Naive B cell (primary cell): ENCODE data around the gene ITPA. TPM values are rescaled to one million over a fixed set of nuclear protein-coding genes. Genes with fewer than 3 reads are reported as not detected.

ENCODE experiments used
- ATAC-seq, 2 donors: fragments of 150-1000 bp; cut with Tn5 transposase; 2 replicates each; pipeline ENCODE4 v1.10.0; 2021; ENCODE audit warnings: low read depth in 2 of 2, mild to moderate bottlenecking in 2 of 2, moderate library complexity in 2 of 2
- DNase-seq: peaks from one replicate; pipeline ENCODE4 v3.0.0; 2022
- H3K27ac Mint-ChIP-seq, 6 donors: one replicate each; pipeline ENCODE4 v1.8.0; 2020 to 2022; ENCODE audit warnings: mild to moderate bottlenecking in 6 of 6, mixed read lengths in 6 of 6, moderate library complexity in 5 of 6, inconsistent platforms in 2 of 6
- H3K27me3 Mint-ChIP-seq, 3 donors: one replicate each; pipeline ENCODE4 v1.8.0; 2021 to 2022; ENCODE audit warnings: mixed read lengths in 3 of 3, mild to moderate bottlenecking in 1 of 3
- H3K36me3 Mint-ChIP-seq, 2 donors: one replicate each; pipeline ENCODE4 v1.8.0; 2020 to 2022; ENCODE audit warnings: mixed read lengths in 2 of 2, inconsistent platforms in 1 of 2, mild to moderate bottlenecking in 1 of 2
- H3K4me1 Mint-ChIP-seq, 3 donors: one replicate each; pipeline ENCODE4 v1.8.0; 2020 to 2022; ENCODE audit warnings: mixed read lengths in 3 of 3, inconsistent platforms in 1 of 3, mild to moderate bottlenecking in 1 of 3, moderate library complexity in 1 of 3
- H3K4me3 Mint-ChIP-seq, 8 donors: one replicate each; pipeline ENCODE4 v1.8.0; 2020 to 2022; ENCODE audit warnings: mild to moderate bottlenecking in 8 of 8, mixed read lengths in 8 of 8, moderate library complexity in 8 of 8, inconsistent platforms in 2 of 8
- H3K9me3 Mint-ChIP-seq, 7 donors: one replicate each; pipeline ENCODE4 v1.8.0; 2020 to 2022; ENCODE audit warnings: mixed read lengths in 7 of 7, mild to moderate bottlenecking in 5 of 7, inconsistent platforms in 2 of 7, moderate library complexity in 1 of 7
- polyA plus RNA-seq, 6 donors: library from polyadenylated mRNA; unstranded; fragments of 300-500 nt; fragmentation: Illumina TruSeq; gene quantifications; one replicate each; pipeline ENCODE4 v1.2.3, GENCODE V29; 2021; ENCODE audit warnings: low read depth in 6 of 6

The ITPA gene
- polyA plus RNA-seq, 6 donors from 2014 or later, result 49.1 to 89.5 (median 75.0) TPM

DNA sequence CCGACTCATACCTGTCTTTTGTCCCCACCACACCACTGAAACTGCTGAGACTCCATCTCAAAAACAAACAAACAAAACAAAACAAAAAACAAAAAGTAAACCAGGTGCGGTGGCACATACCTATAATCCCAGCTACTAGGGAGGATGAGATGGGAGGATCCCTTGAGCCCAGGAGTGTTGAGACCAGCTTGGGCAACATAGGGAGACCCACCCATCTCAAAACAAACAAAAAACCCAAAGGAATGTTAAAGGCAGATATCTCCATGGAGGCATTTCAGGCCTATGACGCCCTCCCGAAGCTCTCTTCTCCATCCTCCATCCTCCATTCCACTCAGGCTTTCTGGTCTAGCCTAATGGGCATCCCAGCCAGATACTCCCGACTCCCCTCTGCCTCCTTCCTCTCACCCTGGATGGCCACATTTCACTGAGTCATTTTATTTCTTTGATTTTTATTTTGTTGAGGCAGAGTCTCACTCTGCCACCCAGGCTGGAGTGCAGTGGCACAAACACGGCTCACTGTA, 32.9 kb downstream of the ITPA start:
- H3K36me3 Mint-ChIP-seq, result no peaks in the 10 kb centered on the region
- H3K27ac Mint-ChIP-seq, result peak overlapping the region in 2 of 6 donors; percentile 44 to 69
- peak overlapping the region in 4 of 8 donors; percentile 2 to 40 (median 20) for H3K4me3 Mint-ChIP-seq
- H3K9me3 Mint-ChIP-seq, result no peaks in the 10 kb centered on the region
- ATAC-seq, result no peak
- peaks cover 14 to 21% (median 15%) of the 10 kb centered on the region in 3 donors for H3K4me1 Mint-ChIP-seq
- no peak for DNase-seq
- peaks cover 37 to 65% (median 61%) of the 10 kb centered on the region in 3 donors for H3K27me3 Mint-ChIP-seq

DNA sequence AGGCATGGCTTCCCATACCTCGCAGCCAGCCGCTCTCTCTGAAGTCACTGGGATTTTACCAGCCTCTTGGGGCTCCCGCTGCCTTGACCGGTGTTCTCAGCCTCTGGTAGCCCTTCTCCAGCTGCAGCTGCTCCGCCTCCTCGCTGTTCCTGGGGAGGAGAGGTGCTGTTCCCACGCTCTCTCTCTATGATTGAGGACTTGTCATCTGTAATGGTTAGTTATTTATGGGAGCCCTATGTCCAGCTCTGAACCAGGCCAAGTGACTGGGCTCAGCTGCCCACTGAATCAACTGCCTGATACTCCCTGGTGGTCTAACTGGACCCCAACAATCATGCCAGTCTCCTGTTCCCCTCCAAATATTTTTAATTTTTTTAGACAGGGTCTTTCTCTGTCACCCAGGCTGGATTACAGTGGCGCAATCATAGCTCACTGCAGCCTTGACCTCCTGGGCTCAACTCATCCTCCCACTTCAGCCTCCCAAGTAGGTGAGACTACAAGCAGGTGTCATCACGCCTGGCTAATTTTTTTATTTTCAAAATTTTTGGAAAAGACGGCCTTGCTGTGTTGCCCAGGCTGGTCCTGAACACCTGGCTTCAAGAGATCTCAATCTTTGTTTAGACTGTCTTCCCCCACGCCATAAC, 34.5 kb downstream of the ITPA start:
- H3K9me3 Mint-ChIP-seq, result no peaks in the 10 kb centered on the region
- ATAC-seq (no peak), DNase-seq (no peak)
- peaks cover 37 to 70% (median 52%) of the 10 kb centered on the region in 3 donors for H3K27me3 Mint-ChIP-seq
- H3K4me1 Mint-ChIP-seq, result peaks cover 13 to 18% (median 14%) of the 10 kb centered on the region in 3 donors
- peak overlapping the region in 1 of 8 donors; percentile 10 for H3K4me3 Mint-ChIP-seq
- H3K36me3 Mint-ChIP-seq, result no peaks in the 10 kb centered on the region
- H3K27ac Mint-ChIP-seq, result peak overlapping the region in 2 of 6 donors; percentile 57 to 71

DNA sequence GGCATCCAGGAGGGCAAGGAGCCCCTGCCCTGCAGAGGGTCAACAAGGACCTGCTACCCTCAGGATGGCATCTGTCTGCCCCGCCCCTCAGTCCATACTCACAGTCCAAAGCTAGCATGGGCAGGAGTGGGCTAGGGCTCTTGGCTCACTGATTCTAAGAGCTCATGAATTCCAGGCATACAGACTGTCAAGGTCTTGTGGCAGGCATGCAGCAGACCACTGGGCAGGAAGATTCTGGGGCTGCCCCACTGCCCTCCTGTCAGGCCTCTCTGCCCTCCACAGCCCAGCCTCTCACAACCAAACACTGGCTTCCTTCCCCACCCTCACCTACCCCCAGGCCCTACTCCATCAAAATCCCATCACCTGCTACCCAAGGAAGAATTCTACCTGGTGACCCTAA, 35.3 kb downstream of the ITPA start:
- H3K4me1 Mint-ChIP-seq, result peaks cover 12 to 18% (median 12%) of the 10 kb centered on the region in 3 donors
- H3K9me3 Mint-ChIP-seq, result no peaks in the 10 kb centered on the region
- H3K27me3 Mint-ChIP-seq, result peaks cover 35 to 71% (median 49%) of the 10 kb centered on the region in 3 donors
- H3K36me3 Mint-ChIP-seq, result no peaks in the 10 kb centered on the region
- H3K4me3 Mint-ChIP-seq, result no peak overlapping the region
- no peak overlapping the region for H3K27ac Mint-ChIP-seq
- DNase-seq (no peak), ATAC-seq (no peak)

DNA sequence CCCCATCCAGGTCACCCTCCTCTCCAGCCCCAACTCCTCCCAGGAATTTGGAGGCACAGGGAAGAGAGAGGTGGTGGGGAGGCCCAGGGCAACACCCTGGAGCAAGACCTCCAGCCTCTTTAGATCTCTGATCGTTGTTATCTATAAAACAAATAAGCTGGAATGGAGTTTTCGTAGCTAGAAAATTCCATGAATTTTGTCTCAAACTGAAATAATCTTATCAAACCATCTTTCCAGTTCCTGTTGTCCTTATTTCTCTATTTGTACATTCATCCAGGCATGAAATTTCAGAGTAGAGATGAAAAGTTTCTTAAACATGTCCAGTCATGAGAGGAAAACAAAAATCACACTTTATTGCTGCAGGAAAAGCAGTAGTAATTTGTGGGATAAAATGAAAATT, 35.9 kb downstream of the ITPA start:
- Mint-ChIP-seq H3K4me1 (peaks cover 7 to 13% (median 8%) of the 10 kb centered on the region in 3 donors), H3K27me3 (peaks cover 35 to 71% (median 49%) of the 10 kb centered on the region in 3 donors), H3K4me3 (no peak overlapping the region), H3K27ac (peak overlapping the region in 1 of 6 donors; percentile 38), H3K9me3 (no peaks in the 10 kb centered on the region), H3K36me3 (no peaks in the 10 kb centered on the region)
- no peak for DNase-seq
- no peak for ATAC-seq

DNA sequence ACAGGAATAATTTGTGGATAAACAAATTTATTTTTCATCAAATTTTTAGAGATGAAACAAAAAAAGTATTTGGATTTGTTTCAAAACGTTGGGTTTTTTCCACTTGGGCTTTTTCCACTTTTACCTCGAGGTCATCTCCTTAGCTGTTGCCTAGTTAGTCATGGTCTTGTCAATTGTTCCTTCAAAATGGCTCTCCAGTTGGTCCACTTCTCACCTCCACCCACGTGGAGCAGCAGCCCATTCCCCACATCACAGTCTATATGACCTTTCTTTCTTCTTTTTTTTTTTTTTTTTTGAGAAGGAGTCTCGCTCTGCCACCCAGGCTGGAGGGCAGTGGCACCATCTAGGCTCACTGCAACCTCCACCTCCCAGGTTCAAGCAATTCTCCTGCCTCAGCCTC, 36.4 kb downstream of the ITPA start:
- Mint-ChIP-seq H3K9me3 (no peaks in the 10 kb centered on the region), H3K4me3 (peak overlapping the region in 1 of 8 donors; percentile 4), H3K27ac (peak overlapping the region in 1 of 6 donors; percentile 26), H3K27me3 (peaks cover 35 to 71% (median 48%) of the 10 kb centered on the region in 3 donors), H3K36me3 (no peaks in the 10 kb centered on the region), H3K4me1 (peaks cover 7 to 11% (median 11%) of the 10 kb centered on the region in 3 donors)
- DNase-seq (no peak), ATAC-seq (no peak)

DNA sequence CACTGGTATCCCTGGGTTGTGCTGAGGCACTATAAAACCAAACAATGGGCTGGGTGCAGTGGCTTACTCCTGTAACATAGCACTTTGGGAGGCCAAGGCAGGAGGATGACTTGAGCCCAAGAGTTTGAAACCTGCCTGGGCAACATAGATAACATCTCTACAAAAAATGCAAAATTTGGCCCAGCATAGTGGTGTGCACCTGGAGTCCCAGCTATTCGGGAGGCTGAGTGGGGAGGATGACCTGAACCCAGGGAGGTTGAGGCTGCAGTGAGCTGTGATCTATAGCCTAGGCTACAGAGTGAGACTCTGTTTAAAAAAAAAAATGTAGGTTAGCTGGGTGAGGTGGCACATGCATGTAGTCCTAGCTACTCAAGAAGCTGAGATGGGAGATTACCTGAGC, 37.4 kb downstream of the ITPA start:
- Mint-ChIP-seq H3K9me3 (no peaks in the 10 kb centered on the region), H3K4me3 (no peak overlapping the region), H3K27ac (no peak overlapping the region), H3K4me1 (peaks cover 3 to 11% (median 6%) of the 10 kb centered on the region in 3 donors), H3K36me3 (no peaks in the 10 kb centered on the region), H3K27me3 (peaks cover 29 to 62% (median 39%) of the 10 kb centered on the region in 3 donors)
- ATAC-seq (no peak), DNase-seq (no peak)

DNA sequence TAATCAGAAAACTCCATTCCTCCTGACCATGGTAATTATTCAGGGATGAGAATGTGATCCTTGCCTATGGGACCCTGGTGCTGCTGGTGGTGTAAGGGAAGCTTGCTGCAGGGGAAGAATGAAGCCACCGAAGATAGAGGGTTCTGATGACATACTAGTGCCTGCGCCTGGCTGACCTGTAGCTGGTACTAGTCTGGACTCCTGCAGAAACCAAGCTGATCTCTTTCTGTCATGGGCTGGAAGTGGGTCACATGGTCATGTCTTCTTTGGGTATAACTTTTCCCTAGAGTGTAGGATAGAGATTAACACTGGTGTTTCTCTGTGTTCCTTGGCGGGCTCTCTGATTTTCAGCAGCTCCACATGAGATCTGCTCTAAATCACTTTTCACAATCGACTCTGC, 38.3 kb downstream of the ITPA start:
- peaks cover 0 to 5% of the 10 kb centered on the region in 2 donors for H3K36me3 Mint-ChIP-seq
- no peak overlapping the region for H3K27ac Mint-ChIP-seq
- peaks cover 23 to 53% (median 29%) of the 10 kb centered on the region in 3 donors for H3K27me3 Mint-ChIP-seq
- peaks cover 3 to 11% (median 6%) of the 10 kb centered on the region in 3 donors for H3K4me1 Mint-ChIP-seq
- no peaks in the 10 kb centered on the region for H3K9me3 Mint-ChIP-seq
- DNase-seq, result no peak
- peak overlapping the region in 1 of 8 donors; percentile 45 for H3K4me3 Mint-ChIP-seq
- ATAC-seq, result no peak

DNA sequence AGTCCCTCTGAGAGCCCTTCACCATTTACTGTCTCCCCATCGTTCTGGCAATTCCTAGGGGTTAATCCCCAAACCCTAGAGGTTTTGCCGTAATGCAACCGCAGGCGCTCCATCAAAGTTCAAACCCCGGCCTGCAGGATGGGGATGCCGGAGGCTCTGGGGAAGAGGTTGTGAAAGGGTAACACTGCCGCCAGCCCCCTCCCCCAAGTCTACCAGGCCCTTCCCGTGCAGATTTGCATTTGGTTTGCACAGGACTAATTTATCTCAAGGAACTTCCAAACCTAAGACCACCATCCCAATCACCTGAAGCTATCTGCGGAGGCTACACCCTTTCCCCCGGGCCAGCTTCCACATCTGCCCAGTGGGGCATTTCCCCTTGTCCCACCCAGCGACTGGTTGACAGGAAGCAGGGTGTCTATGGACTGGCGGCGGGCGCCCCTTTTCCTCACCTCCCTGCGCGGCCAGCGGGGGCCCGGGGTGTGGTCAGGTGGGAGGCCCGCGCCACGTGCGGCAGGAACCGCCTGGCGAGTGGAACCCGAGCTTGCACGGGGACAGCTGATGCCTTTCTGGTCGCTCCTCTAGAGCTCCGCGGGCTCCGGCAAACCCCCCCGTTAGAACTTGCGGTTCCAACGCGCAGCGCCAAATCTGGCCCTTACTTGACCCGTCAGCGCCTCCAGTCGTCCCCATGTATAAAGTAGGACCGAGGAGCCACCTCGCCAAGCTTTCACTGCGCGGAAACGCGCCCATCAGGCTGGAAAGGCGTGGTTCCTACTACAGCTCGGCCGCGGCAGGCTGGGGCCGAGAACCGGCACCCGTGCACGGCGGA, 39.1 kb downstream of the ITPA start:
- no peak for DNase-seq
- Mint-ChIP-seq H3K27me3 (peaks cover 23 to 52% (median 28%) of the 10 kb centered on the region in 3 donors), H3K4me3 (peak overlapping the region in 6 of 8 donors; percentile 43 to 60 (median 54)), H3K36me3 (peaks cover 0 to 5% of the 10 kb centered on the region in 2 donors), H3K27ac (no peak overlapping the region), H3K9me3 (no peaks in the 10 kb centered on the region), H3K4me1 (peaks cover 3 to 11% (median 6%) of the 10 kb centered on the region in 3 donors)
- peak; percentile 65 for ATAC-seq

DNA sequence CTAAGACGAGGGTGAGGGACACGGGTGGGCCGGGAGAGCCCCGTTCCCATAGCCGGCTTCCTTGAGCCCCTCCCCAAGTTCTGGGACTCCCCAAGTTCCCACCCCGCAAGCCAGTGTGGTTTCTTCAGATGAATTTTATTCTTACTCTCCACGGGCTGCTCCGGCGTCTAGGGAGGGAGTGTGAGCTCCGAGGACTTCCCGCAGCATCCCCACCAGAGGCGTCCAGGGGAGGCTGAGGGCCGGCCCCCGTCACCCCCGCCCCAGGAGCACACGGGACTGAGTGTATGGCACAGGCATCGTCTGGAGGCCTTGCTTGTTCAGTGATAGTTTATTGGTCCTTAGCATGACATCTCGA, 39.7 kb downstream of the ITPA start:
- peak overlapping the region in 6 of 8 donors; percentile 43 to 60 (median 54) for H3K4me3 Mint-ChIP-seq

DNA sequence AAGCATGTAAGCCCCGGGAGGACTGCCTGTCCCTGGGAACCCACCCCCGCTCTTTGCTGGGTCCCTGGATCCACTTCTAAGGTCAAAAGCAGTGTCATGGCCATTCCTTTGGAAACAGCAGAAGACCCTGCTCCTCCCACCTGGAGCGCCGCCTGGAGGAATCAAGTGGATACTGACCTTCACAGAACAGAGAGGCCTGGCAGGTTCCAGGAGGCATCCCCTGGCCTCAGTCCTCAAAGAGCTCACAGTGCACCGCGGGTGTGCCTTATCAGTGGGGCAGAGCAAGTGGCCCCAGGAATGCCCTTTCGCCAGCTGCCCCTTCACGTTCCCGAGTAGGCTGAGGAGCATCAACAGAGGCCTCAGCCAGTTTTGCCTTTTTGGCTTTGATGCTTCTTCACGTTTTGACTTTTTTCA, 40.8 kb downstream of the ITPA start:
- Mint-ChIP-seq H3K9me3 (no peaks in the 10 kb centered on the region), H3K36me3 (peaks cover 9% of the 10 kb centered on the region in 2 donors), H3K27ac (peak overlapping the region in 1 of 6 donors; percentile 54), H3K4me3 (no peak overlapping the region), H3K4me1 (peaks cover 3 to 11% (median 6%) of the 10 kb centered on the region in 3 donors), H3K27me3 (peaks cover 14 to 35% (median 15%) of the 10 kb centered on the region in 3 donors)
- no peak for DNase-seq
- no peak for ATAC-seq

More for the DNA sequence above, 39.7 kb downstream of the ITPA start:
- Mint-ChIP-seq H3K9me3 (no peaks in the 10 kb centered on the region), H3K4me1 (peaks cover 3 to 11% (median 6%) of the 10 kb centered on the region in 3 donors), H3K27me3 (peaks cover 23 to 46% (median 23%) of the 10 kb centered on the region in 3 donors), H3K27ac (no peak overlapping the region), H3K36me3 (peaks cover 0 to 5% of the 10 kb centered on the region in 2 donors)
- ATAC-seq (peak in 1 of 2 donors; percentile 27), DNase-seq (no peak)

DNA sequence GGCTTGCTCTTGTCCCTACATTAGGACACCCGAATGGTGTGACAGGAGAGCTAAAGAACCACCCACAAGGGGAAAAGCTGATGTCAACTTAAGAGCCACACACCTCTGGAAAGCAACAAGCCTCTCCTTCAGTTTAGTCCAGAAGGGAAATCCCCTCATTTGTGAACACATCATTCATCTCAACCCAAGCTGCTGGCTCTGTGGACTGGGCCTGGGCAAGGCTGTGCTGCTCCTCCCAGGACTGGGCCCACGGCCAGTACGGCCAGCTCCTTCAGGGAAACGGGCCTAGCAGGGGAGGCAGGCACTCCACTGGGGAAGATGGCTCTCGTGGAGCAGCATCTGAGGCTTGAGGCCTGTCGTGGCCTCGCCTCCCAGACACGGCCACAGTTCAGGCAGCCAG, 42.5 kb downstream of the ITPA start:
- DNase-seq, result no peak
- peaks cover 13 to 25% of the 10 kb centered on the region in 2 donors for H3K36me3 Mint-ChIP-seq
- H3K27me3 Mint-ChIP-seq, result peaks cover 9 to 28% (median 10%) of the 10 kb centered on the region in 3 donors
- no peak overlapping the region for H3K4me3 Mint-ChIP-seq
- H3K4me1 Mint-ChIP-seq, result peaks cover 3 to 11% (median 6%) of the 10 kb centered on the region in 3 donors
- H3K9me3 Mint-ChIP-seq, result no peaks in the 10 kb centered on the region
- no peak overlapping the region for H3K27ac Mint-ChIP-seq
- ATAC-seq, result no peak

DNA sequence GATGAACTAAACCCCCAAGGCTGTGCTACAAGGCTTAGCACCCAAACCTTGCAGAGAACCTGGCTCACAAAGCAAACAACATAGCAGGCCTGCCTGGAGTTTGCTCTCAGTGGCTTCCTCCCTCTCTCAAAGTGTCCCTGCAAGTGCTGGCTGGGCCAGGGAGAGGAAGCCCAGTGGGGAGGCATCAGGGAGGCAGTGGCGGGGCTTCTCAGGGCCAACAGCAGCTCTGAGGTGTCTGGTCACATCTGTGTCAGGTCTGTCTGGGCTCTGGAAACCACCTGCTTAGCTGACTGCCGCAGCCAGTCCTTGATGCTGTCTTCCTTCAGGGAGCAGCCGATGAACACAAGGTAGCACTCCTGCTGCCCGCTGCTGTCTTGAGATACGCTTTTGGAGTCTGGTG, 46.4 kb downstream of the ITPA start:
- DNase-seq (no peak), ATAC-seq (no peak)
- H3K9me3 Mint-ChIP-seq, result no peaks in the 10 kb centered on the region
- H3K27me3 Mint-ChIP-seq, result no peaks in the 10 kb centered on the region
- H3K36me3 Mint-ChIP-seq, result peaks cover 25% of the 10 kb centered on the region in 2 donors
- no peaks in the 10 kb centered on the region for H3K4me1 Mint-ChIP-seq
- no peak overlapping the region for H3K4me3 Mint-ChIP-seq
- H3K27ac Mint-ChIP-seq, result no peak overlapping the region

DNA sequence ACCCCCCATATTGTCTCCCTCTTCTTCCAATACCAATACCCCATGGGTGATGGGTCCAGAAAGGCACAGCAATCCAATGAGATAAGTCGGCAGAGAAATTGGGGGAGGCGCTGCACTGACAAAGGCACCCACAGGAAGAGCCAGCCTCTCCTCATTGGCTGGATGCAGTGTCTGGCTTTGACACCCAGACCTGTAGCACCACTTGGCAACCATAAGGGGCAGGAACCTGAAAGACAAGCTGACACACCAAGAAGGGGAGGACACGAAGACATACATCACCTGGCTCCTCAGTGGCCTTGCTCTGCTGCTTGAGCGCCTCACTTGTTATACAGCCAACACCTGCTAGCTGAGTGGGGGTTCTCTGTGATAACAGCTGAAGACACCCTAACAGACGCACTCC, 49.1 kb downstream of the ITPA start:
- H3K4me1 Mint-ChIP-seq, result no peaks in the 10 kb centered on the region
- H3K27ac Mint-ChIP-seq, result peak overlapping the region in 1 of 6 donors; percentile 65
- H3K36me3 Mint-ChIP-seq, result peaks cover 25 to 35% of the 10 kb centered on the region in 2 donors
- H3K9me3 Mint-ChIP-seq, result no peaks in the 10 kb centered on the region
- no peak overlapping the region for H3K4me3 Mint-ChIP-seq
- no peaks in the 10 kb centered on the region for H3K27me3 Mint-ChIP-seq
- no peak for ATAC-seq
- DNase-seq, result no peak
